Medulla oblongata (tissue), 1 donor: ENCODE data around the gene LUZP2.

Experiments used
- DNase-seq: peaks from one replicate; pipeline ENCODE4 v3.0.0-alpha.2; 2015; ENCODE audit errors: extremely low spot score

The LUZP2 gene

DNA sequence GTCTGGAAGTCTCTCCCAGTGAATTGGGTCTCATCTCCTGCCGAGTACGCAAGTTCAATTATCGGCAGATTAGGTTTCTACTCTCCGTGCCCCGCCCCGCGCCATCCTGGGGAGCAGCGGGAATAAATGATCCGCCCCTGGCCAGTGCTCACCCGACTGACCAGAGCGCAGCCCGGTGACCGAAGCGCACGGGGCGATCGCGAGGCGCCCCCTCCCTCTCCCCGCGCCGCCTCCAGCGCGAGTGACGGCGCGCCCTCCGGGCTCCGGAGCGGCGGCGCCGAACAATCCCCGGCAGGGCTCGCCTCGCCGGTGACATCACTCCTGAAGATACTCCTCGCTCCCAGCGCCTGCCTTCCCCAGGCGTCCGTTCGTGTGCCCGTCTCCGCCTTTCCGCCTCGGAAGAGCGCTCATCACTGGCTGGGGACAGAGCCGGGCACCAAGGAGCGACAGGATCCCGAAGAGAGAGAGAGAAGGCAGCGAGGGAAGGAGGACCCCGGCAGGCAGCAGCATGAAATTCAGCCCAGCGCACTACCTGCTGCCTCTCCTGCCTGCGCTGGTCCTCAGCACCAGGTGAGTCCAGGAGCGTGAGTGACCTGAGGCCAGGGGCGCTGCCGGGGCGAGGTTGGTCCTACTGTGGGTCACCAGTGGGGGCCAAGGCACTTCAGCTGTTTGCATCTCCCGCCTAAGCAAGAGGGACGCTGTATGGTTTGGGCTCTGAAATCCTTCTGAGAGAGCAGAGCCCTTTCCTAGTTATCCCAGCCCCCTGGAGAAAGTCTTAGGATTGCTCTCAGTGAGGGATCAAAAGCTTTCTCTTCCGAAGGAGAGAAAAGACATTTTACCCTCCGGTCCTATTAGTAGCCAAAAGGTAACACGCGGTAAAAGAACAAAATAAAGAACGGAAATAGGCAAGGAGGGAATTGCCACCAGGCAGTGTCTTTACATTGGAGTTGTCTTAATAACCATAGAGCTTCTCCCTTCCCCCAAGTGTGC, at the start of gene LUZP2:
Gene LUZP2, plus strand, starts transcription at position 318 of the 990 bp plus-strand sequence.
- peak; percentile 57 for DNase-seq

DNA sequence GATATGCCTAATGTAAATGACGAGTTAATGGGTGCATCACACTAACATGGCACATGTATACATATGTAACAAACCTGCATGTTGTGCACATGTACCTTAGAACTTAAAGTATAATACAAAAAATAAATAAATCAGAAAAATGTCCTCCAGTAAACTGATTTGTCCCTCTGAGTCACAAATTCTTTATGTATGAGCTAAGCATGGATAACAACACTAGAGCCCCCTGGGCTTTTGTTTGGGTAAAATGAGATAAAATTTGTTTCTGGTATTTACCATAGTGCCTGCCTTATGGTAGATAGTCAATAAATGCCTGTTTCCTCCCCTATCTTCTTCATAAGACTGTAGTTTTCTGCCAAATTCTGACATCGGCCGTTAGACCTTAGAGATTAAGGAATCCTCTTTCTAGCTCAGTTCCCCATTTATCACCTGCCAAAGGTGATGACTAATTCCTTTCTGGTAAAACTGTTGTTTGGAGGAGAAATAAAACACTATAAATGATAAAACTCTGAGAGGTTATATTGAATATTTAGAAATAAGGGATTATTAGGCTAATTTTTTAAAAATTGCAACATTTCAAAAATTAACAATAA, 43.6 kb upstream of the LUZP2 start:
- DNase-seq: no peak

DNA sequence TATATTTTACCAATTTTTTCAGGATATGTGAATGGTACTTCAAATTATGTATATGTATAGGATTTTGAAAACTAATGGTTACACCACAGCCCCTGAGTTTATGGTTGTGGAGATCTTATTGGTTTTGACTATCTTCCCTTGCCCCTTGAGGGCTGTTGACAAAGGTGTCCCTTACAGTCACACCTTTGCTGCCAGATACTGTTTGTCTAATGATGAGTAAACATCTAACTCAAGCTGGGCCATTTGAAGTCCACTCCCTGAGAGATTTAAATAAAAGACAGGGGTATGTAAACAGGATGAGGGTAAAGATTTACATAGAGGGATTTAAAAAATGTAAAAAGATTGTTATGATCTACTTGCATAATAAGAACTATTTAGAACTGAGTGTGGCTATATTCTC, 38.9 kb upstream of the LUZP2 start:
- DNase-seq: no peak

DNA sequence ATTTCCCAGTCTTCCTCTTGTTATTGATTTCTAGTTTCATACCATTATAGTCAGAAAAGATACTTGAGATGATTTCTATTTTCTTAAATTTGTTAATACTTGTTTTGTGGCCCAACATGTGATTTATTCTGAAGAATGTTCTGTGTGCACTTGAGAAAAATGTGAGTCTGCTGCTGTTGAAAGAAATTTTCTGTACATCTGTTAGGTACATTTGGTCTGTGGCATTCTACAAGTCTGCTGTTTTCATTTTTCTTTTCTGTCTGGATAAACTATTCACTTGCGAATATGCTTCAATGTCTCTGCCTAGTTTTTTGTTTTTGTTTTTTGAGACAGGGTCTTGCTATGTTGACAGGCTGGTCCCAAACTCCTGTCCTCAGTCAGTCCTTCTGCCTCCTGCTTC, 26.4 kb upstream of the LUZP2 start:
- DNase-seq: no peak

DNA sequence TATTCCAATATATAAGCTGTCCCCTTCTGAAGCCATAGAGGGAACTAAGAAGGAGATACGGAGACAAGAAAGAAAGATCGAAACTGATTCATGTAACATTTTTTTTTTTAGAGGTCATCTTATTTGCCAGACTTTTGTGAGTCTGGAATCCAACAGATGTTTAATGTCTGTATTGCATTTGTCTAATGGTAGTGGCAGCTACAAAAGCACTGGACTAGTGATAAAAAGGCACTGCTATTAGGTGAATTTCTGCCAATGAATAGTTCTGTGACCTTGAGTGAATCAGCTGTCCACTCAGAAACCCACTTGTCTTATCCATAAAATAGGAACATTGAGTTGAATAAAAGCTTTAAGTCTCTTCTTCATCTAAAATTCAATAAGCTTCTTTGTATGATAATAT, 25.8 kb upstream of the LUZP2 start:
- DNase-seq: no peak

DNA sequence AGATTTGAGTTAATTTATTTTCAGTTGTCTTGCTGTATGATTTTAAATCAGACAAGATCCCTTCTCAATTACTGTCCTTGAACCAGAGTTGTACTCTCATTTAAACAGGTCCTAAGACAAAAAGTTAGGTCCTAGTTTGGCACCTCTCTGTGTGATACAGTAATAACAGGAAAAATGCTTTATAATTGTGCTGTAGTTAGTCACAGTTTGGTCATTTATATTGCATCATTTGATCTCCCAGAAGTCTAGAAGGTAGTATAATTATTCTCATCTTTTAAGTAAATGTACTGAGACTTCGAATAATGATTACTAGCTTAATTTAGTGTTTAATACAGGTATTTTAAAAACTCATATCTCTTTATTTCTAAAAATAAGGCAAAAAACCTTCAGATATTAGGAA, 18.1 kb upstream of the LUZP2 start:
- no peak for DNase-seq

DNA sequence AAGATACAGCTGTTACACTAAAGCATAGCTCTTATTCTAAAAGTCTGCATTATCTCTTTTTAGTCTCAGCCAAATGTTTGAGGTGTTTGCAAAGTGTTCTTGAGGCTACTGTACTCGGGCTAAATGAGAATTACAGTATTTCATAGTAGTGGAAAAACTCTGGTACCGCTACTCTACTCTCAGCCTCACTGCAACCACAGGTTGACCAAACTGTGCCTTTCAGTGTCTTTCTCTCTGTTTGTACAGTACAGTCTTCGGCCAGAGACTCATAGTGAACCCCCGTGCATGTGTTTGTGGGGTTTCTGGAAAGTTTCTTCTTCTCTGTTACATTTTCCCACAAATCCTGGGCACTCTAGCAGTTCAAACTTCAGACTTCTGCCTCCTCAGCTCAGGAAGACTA, 7.4 kb upstream of the LUZP2 start:
- no peak for DNase-seq

DNA sequence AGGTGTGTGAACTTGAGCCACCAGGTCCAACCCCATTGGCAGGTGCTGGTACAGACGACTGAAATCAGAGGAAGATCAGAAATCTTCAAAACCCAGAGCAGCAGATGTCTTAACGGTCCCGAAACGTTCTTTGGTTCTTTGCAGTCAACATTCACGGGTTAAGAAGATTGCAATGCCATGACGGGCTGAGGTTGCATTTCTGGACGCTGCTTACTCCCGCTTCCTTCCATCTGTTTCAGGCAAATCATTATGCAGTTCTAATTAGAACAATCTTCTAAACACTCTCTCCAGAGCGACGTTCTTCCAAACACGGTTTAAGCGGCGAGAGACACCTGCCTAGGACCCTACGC, 492 bp upstream of the LUZP2 start:
- peak; percentile 40 for DNase-seq

DNA sequence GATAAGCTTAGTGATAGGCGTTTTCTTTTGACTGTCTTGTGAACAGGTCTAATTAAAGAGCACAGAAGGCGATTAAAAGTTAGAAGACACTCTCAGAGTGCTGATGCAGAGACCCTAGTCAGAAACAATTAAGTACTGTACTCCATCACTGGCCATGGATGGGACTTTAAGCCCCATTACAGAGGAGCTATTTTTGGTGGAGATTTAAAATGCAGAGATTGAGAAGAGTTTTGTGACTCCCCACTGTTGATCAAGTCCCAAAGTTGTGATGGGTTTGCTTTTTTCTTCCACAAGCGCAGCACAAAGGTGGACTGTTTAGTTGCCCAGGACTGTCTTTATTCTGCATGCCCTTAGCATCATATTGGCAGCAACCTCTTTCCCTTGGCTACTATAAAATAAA, 978 bp downstream of the LUZP2 start:
- DNase-seq: peak; percentile 43

DNA sequence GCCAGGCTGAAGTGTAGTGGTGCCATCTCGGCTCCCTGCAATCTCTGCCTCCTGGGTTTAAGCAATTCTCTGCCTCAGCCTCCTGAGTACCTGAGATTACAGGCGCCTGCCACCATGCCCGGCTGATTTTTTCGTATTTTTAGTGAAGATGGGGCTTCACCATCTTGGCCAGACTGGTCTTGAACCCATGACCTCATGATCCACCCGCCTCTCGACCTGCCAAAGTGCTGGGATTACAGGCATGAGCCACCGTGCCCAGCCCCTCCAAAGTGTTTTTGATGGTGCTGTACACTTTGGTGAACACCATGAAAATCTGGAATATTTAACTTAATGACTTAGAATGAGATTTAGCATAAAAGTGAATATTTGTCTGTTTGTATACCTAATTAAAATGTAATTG, 5.6 kb downstream of the LUZP2 start:
- no peak for DNase-seq

DNA sequence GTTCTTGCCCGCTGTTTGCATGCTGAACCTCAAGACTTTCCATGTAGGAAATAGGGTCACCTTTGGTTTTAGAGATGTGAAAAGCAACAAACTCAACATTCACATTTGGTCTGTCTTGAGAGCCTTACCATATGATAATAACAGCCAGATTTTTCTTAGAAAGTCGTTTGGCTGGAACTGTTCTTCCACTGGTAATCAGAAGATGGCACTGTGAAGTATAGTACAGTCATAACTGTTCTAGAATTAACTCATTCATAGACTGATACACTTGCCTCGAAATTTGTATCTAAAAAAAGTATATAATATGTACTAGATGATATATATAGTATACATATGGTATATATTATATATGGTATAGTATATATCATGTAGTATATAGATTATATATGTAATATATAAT, 12.3 kb downstream of the LUZP2 start:
- no peak for DNase-seq

DNA sequence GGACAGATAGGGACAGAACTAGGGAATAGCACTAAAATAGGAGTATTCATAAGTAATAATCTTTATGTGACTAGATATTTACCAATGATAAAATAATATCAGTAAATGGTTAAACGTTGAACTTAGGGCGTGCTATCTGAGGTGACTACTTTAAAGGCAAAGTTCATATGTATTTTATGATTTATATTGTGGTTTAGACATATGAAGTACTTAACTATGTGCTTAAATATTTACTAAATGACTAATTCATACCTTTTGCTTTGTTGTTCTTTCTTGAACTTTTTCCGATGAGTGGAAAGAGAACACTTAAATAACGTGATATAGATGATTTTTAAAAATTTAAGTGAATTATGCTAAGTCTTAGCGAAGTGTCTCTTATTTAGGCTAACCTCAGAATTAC, 14.7 kb downstream of the LUZP2 start:
- DNase-seq: no peak

DNA sequence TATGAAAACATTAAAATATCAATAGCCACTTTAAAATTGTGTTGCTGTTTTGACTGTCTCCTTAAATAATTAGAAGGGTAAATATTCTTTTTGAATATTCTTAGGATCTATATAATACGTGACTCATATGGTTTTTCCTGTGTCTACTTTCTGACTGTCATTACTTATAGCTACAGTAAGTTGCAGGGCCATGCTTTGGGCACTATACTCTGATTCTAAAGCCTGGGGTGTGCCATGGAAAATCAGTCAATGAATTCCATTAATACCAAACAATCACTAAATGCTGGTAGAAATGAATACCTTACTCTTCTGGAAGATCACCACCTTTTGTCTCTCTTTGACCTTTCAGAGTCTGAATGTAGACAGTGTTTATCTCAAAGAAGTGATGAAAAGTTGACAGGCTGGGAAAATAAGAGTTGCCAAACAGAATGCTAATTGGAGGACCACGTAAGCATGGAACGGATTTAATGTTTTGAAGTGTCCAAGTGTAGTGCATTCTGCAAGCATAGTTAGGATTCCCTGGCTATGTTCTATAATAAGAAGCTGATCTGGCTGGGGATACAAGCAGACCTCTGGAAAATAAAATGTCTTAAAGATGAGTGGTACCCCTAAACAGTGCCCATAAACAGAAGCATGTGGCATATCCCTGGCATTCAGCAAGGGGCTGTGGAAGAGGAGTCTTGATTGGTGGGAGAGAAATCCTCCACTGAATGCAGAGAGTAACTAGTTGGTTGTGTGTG, 16.8 kb downstream of the LUZP2 start:
- DNase-seq: no peak

DNA sequence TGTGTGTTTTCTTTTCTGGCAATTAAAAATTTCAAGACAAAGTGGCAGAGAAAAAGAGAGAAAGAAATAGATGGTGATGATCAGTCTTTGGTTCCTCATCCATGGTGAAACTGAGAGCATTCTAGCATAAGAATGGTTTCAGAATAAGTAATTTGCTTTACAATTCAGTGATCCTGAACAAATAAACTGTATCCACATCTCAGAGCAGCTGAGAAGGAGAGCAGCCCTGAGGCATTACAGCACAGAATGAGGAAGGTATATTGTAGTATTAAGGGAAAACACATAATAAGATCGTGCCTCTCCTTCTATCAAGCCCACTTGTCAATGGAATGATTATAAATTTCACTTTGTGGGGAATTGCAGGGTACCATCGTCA, 17.4 kb downstream of the LUZP2 start:
- no peak for DNase-seq

DNA sequence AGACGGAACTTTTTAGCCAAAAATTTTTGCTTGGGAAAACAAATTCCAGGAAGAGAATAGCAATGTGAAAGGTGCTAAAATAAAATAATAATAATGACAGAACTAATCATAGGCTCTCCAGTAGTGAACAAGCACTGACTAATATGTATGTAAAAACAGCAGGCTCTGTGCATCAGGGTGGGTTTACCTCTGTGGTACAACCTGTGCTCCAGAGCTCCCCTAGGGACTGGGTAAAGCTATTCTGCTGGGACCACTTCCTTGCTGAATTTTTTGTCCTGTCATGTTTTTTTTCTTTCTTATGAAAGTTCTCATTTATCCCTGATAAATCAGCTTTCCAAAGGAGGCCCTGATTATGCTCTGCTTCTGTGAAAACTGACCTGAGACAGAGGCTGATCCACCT, 18.8 kb downstream of the LUZP2 start:
- DNase-seq: no peak

DNA sequence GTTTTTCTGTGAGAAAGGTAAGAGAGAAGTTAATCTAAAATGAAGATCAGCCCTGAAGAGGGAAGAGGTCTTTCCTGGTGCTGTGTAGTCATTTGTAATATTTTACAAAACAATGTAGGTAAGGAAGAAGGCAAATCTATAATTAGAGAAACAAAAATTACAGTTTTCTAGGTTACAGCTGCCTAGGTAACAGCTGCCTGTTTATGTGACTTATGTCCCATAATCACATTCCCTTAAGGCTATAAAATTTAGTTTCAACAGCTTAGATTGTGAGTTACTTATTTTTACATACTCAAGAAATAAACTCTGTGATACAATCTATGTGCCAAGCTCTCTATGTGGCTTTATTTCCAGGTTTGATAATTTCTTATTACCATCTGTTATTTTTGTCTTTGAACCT, 19.8 kb downstream of the LUZP2 start:
- DNase-seq: no peak

DNA sequence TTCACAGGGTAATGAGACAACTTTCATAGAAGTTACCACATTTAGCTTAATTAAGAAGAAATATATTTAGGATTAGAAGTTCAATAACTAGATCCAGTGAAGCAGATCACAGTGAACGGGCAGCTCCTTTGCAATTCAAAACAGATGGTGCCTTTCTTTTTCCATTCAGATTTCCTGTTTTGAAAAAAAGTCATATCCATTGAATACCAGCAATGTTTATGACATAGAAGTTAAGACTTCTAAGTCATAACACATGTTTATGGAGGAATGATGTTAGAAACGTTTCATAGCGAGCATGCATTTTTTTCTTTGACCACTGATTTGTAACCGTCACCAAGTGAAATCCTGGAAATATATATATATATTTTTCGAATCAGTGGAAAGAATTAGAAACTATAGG, 24.7 kb downstream of the LUZP2 start:
- no peak for DNase-seq

DNA sequence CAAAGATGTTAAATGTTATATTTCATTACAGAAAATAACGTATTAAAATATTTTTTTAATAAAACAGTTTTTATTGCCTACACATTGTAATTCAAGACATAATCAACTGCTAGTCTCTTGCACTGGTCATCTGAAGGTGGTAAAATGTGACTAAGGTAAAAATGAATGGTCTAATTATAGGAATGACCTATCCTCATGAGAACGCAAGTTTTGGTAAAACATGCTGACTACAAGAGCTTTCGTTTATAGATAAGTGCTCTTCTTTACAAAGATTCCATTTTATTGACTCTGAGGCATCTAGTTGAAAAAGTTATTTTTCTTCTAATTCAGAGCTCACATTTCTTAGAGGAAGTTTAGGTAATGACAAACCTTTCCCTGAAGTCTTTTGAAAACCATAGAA, 27.3 kb downstream of the LUZP2 start:
- no peak for DNase-seq

DNA sequence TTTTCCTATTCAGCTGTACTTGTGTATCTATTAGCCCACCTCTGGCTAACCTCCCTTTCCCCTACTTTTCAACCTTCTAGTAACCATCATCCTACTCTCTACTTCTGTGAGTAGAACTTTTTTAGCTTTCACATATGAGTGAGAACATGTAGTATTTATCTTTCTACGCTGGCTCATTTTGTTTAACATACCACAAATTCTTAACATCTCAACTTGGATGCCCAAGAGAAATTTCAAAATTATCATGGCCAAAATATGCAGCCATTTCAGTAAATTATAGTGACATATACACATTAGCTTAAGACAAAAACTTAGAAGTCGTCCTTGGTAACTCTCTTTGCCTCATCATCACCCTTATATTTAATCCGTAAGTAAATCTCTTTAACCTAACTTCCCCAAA, 34.7 kb downstream of the LUZP2 start:
- DNase-seq: no peak

DNA sequence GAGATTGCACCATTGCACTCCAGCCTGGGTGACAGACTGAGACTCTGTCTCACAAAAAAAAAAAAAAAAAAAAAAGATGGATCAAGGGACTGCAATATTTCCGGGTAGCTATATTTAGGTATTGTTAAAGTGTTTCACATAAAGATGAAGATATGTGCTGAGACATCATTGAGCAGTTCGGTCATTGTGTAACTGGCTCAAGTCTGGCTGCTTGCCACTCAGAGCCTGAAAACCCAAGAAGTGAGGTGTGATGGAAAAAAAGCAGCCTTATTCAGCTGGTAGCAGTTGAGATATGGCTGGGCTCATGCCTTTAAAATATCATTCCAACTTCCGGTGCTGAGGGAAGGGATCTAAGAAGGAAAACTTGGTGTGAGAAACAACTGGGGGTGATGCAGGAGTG, 46.9 kb downstream of the LUZP2 start:
- DNase-seq: no peak

DNA sequence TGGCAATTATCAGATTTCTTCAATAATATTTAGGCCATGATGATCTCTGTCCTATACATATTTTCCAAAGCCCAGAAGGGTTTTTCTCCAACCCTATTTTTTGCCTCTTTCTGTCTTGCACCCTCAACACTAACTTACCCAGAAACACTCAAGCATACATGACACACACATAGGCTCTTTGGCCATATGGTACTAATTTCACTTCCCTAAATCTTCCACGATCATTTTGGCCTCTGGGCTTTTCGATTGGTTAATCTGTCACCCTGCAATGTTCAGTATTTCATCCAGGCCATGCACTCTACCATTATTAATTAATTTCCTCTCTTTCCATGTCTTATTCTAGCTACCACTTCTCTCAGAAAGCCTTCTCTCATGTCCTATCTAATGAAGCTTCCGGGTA, 59.8 kb downstream of the LUZP2 start:
- no peak for DNase-seq

DNA sequence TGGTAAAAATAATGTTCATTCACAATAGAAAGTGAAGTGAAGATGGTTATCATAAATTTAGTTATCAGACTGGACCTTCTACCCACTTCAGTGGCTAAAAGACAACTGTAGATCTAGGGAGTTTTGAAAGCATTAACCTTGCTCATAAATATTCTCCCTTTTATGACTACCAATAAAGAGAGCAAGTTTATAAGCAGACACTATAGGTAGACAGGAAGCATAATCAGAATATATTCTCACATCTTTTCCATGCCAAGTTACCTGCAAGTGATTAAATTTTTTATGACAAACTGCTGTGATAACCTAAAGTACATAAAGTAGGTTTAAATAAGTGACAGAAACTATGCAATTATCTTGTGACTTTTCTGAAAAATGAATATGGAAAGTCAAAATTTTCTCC, 62.5 kb downstream of the LUZP2 start:
- no peak for DNase-seq

DNA sequence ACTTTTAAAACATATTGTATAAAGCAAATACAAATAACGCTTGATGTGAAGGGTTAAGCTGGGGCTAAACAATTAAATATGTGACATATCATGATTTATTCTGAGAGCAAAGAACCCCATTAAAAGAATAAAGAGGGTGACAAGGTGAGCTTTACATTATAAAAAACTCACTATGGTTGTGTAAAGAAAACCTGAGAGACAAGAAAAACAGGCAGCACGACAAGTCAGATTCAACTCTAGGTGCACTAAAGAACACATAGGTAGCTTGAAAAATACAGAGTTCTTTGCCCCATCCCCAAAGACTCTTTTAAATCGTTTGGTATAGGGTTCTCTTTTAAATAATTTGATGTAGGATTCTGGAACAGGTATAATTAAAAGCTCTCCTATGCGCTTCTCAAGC, 63.5 kb downstream of the LUZP2 start:
- DNase-seq: no peak
